Right renal pelvis (tissue), 4 donors: Measurements from ENCODE around the gene AHCY. TPM values are rescaled to one million over a fixed set of nuclear protein-coding genes. Genes with fewer than 3 reads are reported as not detected.
A peak's percentile ranks its signal among the peaks of the same experiment; 100 is the strongest.
"Not testable (repeated sequence)": the region's sequence is repeated elsewhere in the genome, so short reads cannot be mapped to it uniquely, and the experiment has no call there.

Source experiments
- DNase-seq, 4 donors: peaks; one replicate each; pipeline ENCODE4 v3.0.0-alpha.2; 2013; ENCODE audit warnings: low read depth in 4 of 4, low spot score in 3 of 4, missing footprints in 1 of 4
- polyA plus RNA-seq, 4 donors: library from polyadenylated mRNA; unstranded; fragments of 120-200 nt; gene quantifications; one replicate each; pipeline ENCODE4 v1.2.1, GENCODE V29; 2013; ENCODE audit not compliant: insufficient read length in 4 of 4

AHCY gene
- polyA plus RNA-seq: 100 to 1,000 TPM; 172 to 211 (median 186) TPM

DNA sequence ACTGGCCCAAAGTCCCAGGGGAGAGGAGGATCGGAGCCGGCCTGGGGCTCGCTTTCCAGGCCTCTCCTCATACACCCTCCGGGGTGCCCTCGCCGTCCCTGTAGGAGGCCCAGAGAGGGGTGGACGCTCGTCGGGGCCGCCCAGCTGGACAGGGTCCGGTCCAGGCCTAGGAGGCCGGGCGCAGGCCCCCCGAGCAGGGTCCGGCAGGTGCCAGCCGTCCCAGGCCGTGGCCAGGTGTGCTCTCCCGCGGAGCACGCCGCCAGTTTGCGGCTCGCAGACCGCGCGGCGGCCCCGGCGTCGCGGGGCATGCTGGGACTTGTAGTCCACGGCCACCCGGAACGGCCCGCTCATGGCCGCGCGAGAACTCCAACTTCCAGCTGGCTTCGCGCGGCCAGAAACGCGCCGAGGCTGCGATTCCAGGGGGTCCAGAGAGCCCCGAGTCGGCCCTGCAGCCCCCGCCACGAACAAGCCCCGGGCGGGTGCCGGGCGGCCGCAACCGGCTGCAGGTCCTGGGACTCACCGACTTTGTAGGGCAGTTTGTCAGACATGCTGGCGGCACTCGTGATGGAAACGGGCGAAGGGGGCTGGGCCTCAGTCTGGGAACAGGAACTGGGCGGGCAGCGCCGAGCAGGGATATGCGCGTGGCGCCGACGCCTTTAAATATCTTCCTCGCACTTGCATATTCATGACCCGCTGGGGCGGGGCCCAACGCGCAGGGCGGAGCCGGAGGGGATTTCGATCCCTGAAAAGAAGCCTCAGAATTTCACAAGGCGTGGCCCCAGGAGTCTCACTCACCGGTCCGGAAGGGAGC, at the start of gene AHCY:
Gene AHCY, minus strand, starts transcription at position 633 of the 811 bp plus-strand sequence. Its CDS starts 85 bp downstream, at position 548.
- DNase-seq: peak; percentile 86 to 90 (median 89)

DNA sequence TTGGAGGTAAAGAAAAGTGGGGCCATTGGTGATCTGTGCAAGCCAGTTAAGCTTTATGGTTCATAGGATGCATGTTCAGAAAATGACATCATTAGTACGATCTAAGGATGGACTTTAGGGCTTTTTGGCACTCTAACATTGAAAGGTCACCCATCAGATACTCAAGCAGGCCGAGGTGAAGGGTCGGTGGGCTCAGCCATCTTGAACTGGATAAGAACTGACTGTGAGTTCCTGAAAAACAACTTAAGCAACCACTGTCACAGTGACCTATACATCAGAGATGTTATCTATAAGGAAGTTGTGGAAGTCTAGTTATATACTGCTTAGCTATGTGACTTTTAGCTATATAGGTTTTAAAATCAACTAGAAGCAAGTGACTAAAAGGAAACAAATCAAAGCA, 46.9 kb upstream of the AHCY start:
- no peak for DNase-seq

DNA sequence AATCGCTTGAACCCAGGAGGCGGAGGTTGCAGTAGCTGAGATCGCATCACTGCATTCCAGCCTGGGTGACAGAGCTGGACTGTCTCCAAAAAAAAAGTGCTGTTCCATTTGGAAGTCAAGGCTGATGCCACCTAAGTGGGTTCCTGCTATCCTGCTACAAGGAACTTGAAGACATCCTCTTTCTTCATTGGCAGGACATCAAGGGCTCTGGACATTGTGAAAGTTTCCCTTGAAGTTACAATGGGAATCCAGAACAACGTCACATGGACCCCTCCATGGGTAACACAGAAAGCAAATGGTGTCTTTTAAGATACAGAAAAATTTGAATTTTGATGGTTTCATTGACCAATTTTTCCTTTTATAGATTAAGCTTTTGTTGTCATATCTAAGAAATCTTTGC, 44.4 kb upstream of the AHCY start:
- DNase-seq: no peak

DNA sequence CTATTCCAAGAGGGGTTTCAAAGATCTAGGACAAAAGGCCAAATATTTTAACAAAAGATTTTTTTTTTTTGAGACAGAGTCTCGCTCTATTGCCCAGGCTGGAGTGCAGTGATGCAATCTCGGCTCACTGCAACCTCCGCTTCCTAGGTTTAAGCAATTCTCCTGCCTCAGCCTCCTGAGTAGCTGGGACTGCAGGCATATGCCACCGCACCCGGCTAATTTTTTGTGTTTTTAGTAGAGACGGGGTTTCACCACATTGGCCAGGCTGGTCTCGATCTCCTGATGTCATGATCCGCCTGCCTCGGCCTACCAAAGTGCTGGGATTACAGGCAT, 43.3 kb upstream of the AHCY start:
- DNase-seq: not testable (repeated sequence)

DNA sequence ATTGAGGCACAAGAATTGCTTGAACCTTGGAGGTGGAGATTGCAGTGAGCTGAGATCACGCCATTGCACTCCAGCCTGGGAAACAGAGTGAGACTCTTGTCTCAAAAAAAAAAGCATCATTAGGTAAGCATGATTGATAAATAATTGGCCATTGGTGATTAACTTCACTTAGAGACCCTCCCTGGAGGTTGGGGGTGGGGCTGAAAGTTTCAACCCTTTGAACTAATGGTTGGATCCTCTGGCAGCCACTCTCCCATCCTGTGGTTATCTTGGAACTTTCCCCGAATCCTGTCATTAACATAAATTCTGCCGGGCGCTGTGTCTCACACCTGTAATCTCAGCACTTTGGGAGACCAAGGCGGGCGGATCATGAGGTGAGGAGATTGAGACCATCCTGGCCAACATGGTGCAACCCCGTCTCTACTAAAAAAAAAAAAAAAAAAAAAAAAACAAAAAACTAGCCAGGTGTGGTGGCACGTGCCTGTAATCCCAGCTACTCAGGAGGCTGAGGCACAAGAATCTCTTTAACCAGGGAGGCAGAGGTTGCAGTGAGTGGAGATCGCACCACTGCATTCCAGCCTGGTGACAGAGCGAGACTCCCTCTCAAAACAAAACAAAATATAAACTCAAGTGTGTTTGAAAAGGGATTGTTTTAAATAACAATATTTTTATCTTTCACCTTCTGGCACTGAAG, 42.8 kb upstream of the AHCY start:
- DNase-seq: not testable (repeated sequence)

DNA sequence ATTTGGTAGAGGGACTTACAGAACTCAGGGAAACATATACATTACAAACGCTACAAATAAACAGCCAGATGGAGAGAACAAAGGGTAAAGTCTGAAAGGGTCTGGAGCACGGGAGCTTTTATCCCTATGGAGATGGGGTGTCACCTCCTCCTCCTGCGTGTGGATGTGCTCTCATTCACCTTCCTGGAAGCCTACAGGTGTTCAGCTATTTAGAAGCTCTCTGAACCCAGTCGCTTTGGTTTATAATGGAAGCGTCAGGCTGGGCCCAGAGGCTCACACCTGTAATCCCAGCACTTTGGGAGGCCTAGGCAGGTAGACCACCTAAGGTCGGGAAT, 42.2 kb upstream of the AHCY start:
- DNase-seq: no peak

DNA sequence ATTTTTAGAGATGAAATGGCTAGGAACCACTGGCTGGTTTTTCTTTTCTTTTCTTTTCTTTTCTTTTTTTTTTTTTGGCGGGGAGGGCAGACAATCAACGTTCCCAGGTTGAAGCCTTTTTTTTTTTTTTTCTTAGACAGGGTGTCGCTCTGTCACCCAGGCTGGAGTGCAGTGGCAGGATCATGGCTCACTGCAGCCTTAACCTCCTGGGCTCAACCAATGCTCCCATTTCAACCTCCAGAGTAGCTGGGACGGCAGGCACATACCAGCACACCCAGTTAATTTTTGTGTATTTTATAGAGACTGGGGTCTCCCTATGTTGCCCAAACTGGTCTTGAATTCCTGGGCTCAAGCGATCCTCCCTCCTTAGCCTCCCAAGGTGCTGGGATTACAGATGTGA, 41.1 kb upstream of the AHCY start:
- no peak for DNase-seq

DNA sequence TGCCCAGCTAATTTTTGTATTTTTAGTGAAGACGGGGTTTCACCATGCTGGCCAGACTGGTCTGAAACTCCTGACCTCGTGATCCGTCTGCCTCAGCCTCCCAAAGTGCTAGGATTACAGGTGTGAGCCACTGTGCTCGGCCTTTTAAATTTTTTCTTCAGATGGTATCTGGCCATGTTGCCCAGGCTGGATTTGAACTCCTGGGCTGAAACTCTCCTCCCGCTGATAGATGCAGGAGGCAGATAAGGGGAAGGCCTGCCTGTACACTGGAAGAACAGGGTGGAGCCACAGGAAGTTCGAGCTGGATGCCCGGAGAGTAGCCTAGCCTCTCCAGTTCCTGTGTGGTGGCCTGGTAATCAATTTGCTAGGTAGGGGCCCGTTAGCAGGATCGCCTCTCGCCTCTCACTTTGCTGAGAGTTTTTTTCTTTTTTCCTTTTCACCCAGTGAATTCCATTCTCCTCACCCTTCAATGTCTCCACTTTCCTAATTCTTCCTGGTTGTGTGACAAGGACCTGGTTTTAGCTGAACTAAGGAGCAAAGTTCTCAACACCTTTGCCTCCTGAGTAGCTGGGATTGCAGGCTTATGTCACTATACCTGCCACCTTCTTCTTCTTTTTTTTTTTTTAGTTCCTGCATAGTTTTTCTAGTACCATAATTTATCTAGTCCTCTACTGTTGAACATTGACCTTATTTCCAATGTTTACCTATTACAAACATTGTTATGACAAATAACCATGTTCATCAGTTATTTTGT, 40.5 kb upstream of the AHCY start:
- no peak for DNase-seq

DNA sequence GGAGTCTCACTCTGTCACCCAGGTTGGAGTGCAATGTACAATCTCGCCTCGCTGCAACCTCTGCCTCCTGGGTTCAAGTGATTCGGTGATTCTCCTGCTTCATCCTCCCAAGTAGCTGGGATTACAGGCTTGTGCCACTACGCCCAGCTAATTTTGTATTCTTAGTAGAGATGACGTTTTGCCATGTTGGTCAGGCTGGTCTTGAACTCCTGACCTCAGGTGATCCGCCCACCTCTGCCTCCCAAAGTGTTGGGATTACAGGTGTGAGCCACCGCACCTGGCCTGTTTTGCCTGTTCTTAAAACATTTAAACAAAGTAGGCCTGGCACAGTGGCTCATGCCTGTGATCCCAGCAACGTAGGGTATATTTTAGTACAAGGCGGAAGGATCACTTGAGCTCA, 38.0 kb upstream of the AHCY start:
- DNase-seq: not testable (repeated sequence)

DNA sequence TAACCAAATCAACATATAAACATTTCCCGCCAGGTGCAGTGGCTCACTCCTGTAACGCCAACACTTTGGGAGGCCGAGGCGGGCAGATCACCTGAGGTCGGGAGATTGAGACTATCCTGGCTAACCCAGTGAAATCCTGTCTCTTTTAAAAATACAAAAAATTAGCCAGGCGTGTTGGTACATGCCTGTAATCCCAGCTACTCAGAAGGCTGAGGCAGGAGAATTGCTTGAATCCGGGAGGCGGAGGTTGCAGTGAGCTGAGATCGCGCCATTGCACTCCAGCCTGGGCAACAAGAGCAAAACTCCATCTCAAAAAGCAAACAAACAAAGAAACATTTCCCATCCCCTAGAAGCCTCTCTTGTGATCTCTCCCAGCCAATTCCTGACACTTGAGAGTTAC, 37.6 kb upstream of the AHCY start:
- not testable (repeated sequence) for DNase-seq

DNA sequence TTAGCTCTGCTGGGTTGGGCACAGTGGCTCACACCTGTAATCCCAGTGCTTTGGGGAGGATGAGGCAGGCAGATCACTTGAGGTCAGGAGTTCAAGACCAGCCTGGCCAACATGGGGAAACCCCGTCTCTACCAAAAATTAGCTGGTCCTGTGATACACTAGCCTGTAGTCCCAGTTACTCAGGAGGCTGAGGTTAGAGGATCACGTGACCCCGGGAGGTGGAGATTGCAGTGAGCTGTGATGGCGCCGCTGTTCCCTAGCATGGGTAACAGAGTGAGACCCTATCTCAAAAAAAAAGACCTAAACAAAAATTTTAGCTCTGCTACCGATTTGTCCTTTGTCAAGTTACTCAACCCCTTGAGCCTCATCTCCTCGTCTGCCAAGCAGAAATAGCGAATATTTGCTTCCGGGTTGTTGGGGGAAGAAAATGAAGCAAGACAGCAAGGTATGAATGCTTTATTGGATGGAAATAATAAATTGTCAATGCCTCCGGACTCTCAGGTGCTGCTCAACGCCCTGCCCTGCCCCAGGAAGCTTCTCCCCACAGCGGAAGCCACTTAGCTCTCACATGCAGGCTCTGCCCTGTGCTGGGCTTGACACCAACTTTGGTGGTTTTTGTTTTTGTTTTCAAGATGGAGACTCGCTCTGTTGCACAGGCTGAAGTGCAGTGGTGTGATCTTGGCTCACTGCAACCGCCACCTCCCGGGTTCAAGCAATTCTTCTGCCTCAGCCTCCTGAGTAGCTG, 35.0 kb upstream of the AHCY start:
- DNase-seq: no peak

DNA sequence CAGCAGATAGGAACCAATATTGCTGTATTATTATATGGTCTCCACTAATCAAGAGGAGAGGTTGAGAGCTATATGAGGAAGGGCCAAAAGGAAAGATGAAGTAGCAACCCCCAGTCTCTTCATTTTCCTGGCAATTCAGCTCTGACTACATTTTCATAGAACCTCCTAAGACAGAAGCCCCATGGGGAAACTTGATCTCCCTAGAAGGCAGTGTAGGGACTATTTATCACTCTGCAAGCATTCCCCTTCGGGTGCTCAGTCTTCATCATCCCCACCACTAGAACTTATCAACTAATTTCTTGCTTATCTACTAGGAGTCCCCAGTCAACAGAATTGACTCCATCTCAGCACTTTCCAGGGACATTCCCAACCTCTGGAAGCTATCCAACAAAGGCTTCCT, 34.4 kb upstream of the AHCY start:
- no peak for DNase-seq

DNA sequence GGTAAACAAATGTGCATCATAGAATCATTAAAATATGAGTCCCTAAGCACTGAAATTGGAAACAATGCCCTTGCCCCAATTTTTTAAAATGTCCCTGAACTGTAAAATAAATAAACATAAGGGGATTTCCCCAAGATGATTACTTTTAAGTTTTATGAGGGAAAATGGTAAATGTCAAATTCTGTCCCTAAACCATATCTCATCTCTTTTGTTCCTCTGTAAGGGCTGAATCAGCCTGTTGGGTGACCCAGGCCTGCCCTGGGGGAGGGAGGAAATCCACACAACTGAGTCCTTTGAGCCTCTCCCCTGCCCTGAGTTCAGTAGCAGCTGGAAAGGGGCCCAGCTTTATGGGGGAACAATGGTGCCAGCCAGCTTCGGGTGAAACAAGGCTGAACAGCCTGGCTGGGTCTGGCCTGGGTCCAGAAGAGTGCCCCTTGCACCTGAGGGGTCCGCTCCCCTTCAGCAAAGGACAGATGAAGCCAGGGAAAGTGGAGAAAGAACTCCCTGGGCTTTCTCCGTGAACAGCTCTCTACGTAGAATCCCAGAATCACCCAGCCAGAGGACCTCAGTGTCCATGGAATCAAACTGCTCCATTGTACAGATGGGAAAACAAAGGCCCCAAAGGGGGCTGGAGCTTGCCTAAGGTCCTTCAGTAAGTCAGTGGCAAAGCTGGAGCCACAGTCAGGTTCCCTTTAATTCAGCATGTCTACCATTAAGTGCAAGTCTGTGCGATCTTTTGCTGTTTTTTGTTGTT, 31.7 kb upstream of the AHCY start:
- no peak for DNase-seq

DNA sequence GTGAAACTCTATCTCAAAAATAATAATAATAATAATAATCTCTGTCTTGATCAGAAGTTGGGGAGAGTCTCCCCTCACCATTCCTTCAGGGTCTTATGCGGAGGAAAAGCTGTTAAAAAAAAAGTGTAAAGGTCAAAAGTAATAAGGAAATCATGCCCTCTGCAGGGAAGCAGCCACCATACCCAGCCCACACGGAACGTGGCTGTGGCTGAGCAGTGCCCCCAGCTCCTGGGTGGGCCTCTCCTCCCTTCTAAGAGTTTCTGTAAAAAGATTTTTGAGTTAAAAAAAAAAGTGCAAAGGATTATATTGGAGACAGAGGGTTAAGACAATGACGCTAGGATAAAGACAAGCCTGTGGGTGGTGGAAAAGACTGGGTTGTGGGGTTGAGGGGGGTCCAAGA, 30.6 kb upstream of the AHCY start:
- DNase-seq: no peak

DNA sequence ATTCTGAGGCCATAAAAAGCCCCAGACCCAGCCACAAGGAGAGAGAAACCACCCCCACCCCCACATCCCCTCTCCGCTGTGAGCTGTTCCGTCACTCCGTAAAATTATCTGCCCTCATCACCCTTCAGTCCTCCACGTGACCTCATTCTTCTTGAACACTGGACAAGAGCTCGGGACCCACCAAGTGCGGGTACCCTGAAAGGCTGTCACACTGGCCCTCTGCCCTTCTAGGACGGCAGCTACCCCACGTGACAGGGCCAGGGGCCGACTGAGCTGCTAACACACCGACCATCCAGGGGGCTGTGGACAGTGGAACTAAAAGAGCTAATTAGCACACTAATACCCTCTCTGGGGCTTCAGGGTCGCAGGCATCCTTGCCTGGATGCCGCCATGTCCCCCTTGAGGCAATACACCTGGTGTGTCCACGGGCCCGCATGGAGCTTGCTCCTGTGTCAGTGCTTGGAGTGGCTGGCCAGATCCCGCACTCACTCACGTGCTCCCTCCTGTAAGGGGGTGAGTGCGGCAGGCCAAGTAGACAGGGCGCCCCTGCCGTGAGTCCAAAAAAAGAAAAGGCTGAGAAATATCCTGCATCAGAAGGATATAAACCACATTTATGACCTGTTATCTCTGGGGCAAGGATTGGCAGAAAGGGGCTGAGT, 29.2 kb upstream of the AHCY start:
- no peak for DNase-seq

DNA sequence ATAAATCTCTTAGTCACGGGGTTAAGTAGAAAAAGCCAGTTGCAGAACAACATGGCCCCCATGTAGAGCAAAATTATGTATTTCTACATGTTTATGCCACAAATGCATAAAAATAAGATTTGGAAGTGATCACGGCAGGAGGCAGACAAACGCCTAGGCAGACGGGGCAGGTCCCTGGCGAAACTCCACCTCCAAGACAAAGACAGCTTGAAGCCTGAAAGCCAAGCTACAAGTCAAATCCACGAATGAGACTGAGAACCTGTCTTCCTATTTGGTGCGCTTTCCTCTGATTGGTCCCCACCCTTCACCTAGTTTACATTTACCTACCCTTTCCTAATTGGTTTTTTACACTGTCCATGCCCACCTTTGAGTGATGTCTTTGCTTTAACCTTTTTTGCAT, 28.7 kb upstream of the AHCY start:
- DNase-seq: no peak

DNA sequence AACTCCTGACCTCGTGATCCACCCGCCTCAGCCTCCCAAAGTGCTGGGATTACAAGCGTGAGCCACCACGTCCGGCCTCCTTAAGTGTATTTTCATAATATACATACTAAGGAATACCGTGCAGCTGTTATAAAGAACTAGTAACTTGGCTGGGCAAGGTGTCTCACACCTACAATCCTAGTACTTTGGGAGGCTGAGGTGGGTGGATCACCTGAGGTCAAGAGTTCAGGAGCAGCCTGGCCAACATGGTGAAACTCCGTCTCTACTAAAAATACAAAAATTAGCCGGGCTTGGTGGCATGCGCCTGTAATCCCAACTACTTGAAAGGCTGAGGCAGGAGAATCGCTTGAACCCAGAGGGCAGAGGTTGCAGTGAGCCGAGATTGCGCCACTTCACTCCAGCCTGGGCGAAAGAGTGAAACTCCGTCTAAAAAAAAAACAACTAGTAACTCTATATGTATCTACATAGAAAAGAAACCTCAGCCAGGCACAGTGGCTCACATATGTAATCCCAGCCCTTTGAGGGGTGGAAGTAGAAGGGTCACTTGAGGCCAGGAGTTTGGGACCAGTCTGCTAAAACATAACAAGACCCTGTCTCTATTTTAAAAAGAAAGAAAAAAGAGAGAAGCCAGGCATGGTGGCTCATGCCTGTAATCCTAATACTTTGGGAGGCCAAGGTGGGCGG, 27.8 kb upstream of the AHCY start:
- DNase-seq: not testable (repeated sequence)

DNA sequence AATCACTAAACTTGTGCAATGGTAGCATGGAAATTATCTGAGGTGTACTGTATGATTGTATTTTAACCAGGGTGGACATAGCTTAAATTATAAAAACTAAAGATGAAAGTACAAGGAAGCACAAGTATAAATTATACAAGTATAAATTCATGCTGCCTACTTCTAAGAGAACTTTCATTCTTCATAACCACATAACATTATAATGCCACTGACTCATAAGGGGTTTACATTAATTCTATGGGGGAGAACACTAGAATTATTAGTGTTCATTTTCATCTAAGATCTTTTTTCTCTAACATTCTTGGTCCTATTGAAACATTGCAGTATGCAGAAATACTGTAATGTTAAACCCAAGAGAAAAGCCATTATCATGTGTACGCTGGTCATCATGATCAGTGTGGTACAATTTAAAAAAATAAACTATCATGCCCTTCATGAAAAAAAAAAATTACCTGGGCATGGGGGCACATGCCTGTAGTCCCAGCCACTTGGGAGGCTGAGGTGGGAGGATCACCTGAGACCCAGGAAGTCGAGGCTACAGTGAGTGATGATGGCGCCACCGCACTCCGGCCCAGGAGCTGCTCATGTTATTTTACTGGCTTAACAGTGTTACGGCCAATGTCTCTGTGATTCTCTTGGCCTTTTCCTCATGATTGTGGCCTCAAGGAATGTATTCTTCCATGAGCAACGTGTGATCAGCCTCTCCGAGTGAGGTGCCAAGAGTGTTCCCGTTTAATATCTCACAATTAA, 25.9 kb upstream of the AHCY start:
- DNase-seq: no peak
